H7 (cell line): ENCODE results near the gene CCDC9B. TPM values are rescaled to one million over a fixed set of nuclear protein-coding genes. Genes with fewer than 3 reads are reported as not detected.

ENCODE experiments used
- DNase-seq: peaks from one replicate; pipeline ENCODE4 v3.0.0; 2012
- H3K27me3 ChIP-seq: 2 replicates; pipeline ENCODE4 v1.6.0; 2011; ENCODE audit warnings: mild to moderate bottlenecking, low read length; ENCODE audit not compliant: control insufficient read depth, insufficient read depth
- H3K36me3 ChIP-seq: replicated peaks from 2 replicates; pipeline ENCODE4 v1.5.1; 2011; ENCODE audit warnings: low read length; ENCODE audit not compliant: control insufficient read depth, insufficient read depth
- H3K4me3 ChIP-seq: 2 replicates; pipeline ENCODE4 v1.5.1; 2011; ENCODE audit warnings: low read depth, mild to moderate bottlenecking, control low read depth, low read length, moderate library complexity; ENCODE audit not compliant: insufficient read depth
- total RNA-seq: library from RNA; depleted of rRNA; stranded (reverse); fragments of >200 nt; shearing (Covaris generic); gene quantifications from 2 replicates; pipeline ENCODE4 v1.2.3, GENCODE V29; 2014

CCDC9B gene
- total RNA-seq, 1 experiment from 2014 or later = 0.03 TPM

DNA sequence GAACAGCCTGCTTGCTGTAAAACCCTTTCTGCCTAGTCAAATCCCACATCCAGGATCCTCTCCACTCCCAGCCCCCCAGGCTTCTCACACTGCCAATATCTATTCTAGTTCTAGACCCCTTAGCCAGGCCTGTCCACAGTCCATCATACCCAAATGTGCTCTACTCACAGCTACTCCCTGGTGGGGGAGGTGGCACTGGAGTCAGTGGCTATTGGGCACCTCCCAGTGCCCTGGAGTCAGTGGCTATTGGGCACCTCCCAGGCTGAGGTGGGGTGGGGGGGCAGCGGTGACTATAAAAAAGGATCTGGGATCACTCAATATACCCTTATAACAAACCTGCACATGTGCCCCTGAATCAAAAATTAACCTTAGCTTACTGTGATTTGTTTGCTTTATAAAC lies 16.5 kb upstream of the CCDC9B start:
- no peak overlapping the region; the same call in 1 of the 2 replicates for H3K4me3 ChIP-seq
- DNase-seq = no peak
- H3K36me3 ChIP-seq = no peaks in the 10 kb centered on the region
- peaks cover 21% of the 10 kb centered on the region for H3K27me3 ChIP-seq

DNA sequence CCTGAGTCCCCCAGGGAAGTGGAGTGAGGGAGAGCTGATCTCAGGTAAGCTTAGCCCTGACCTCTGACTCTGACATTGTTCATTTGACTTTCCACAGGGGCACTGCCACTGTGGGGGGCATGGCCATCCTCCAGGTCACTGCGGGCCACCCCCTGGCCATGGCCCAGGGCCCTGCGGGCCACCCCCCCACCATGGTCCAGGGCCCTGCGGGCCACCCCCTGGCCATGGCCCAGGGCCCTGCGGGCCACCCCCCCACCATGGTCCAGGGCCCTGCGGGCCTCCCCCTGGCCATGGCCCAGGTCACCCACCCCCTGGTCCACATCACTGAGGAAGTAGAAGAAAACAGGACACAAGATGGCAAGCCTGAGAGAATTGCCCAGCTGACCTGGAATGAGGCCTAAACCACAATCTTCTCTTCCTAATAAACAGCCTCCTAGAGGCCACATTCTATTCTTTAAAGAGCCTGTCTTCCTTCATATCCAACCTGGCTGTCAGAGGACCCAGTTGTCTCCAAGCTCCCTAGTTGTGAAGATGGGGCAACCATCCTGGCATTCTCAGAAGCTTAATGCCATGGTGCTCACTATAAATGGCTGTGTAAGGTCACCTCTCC lies 15.3 kb upstream of the CCDC9B start:
- H3K27me3 ChIP-seq = peaks cover 21% of the 10 kb centered on the region
- no peak for DNase-seq
- H3K4me3 ChIP-seq = no peak overlapping the region
- no peaks in the 10 kb centered on the region for H3K36me3 ChIP-seq

DNA sequence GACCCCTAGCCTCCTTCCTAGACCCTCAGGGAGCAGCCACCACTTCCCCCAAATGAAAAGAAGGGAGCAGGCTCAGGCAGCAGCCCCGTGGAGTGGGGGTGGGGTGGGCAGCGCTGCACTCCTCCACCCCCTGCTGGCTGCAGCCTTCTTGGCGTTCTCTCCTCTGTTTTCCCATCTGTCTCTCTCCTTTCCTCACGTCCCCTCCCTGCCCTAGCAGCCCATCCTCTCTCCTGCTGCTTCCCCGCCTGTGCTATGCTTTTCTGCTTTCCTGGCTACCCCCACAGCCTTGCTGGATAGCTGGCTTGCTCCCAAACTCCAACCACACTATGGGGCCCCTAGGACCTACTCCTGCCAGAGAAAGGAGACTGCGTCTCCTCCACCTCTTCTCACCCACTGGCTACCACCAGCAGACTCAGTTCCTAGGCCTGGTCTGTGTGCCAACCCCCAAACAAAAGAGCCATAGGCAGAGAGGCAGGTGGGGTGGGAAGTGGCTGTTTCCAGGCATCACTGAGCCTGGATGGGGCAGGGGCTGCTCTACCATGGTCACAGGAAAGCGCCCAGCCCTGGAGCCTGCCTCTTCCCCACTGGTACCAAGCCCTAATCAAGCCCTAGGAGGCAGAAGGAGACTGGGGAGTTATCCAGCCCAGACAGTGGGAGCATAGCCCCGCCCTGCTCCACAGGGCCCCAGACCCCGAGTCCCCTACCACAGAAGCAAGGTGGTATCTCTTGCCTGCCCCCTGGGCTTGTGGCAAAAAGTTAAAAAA lies 13.9 kb upstream of the CCDC9B start:
- Histone ChIP-seq H3K4me3 (no peak overlapping the region), H3K27me3 (peaks cover 19% of the 10 kb centered on the region), H3K36me3 (no peaks in the 10 kb centered on the region)
- DNase-seq = peak; percentile 91

DNA sequence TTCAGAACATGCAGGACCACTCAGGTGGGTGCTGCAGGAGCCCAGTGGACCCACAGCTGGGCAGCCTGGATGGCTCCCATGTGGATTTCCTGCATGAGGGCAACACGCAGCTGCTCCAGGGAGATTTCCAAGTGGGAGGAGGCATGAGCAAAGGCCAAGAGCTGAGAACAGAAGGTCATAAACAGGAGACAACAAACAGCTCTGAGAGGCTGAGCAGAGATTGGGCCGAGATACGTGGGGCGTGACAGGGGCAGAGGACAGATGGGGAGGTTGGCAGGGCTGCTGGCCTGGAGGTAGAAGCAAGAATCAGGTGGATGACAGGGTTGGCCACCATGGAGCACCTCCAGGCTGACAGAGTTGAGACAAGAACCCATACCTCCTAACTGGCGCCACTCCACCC lies 13.0 kb upstream of the CCDC9B start:
- peaks cover 10% of the 10 kb centered on the region for H3K27me3 ChIP-seq
- H3K36me3 ChIP-seq = no peaks in the 10 kb centered on the region
- no peak overlapping the region for H3K4me3 ChIP-seq
- DNase-seq = no peak

DNA sequence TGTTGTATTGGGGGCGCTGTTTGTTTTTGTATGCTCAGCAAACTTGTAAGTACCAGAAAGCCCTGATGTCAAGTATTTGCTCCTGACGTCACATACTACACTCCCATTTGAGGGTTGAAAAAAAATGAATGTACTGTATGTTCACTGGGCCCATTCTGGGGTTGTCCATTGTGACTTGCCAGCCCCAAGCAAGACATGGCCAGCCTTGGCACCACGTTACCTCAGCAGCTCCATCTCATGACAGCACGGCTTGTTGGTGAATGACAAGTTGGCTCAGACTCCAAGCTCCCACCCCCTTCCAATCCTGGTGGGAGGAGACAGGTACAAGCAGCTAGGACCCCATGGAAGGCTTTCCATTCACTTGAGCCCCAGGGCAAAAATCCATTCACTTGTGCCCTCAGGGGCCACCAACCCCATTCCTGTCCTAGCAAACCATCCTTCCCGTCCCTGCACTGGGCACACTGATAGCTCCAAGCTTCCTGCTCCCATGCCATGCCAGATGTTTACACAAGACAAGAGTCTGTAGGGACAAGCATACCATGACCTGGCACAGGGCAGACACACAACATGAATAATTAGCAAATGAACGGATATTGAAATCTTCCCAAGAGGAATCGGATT lies 11.7 kb upstream of the CCDC9B start:
- no peaks in the 10 kb centered on the region for H3K36me3 ChIP-seq
- H3K4me3 ChIP-seq = no peak overlapping the region
- H3K27me3 ChIP-seq = peaks cover 8% of the 10 kb centered on the region
- no peak for DNase-seq

DNA sequence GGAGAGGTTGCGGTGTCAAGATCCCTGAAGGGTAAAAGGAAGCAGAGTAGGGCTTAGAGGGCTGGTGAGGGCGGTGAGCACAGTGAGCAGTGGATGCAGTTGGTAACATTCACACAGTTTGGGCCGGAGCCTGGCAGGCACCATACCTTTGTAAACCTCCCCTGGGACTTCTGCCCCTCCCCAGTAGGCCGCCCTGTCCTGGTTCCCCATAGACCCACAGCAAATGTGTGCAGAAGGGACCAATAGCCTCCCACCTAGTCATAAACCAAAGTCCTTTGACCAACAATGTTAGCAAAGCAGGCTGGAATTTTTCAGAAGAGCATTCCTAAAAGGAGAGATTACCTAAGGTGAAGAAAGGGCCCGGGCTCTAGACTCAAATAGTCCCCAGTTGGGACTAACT lies 8.4 kb upstream of the CCDC9B start:
- Histone ChIP-seq H3K4me3 (no peak overlapping the region), H3K27me3 (no peaks in the 10 kb centered on the region; the same call in 1 of the 2 replicates), H3K36me3 (no peaks in the 10 kb centered on the region)
- no peak for DNase-seq

DNA sequence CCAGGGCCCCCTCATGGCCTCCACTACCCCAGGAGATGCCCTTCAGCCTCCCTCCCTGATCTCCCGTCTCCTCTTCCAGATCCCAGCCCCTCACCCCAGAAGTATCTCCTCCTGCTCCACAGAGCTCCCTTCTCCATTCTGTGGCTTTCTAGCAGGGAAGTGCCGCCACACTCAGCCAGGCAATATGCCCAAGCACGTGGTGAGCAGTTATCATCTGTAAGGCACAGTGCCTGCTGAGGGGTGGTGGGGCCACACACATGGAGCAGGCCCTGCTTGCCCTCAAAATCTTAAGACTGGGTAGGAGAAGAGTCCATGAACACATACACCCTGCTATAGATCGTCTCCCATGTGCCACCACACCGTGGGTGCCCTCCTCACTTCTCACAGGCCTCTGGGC lies 7.7 kb upstream of the CCDC9B start:
- H3K4me3 ChIP-seq = no peak overlapping the region

DNA sequence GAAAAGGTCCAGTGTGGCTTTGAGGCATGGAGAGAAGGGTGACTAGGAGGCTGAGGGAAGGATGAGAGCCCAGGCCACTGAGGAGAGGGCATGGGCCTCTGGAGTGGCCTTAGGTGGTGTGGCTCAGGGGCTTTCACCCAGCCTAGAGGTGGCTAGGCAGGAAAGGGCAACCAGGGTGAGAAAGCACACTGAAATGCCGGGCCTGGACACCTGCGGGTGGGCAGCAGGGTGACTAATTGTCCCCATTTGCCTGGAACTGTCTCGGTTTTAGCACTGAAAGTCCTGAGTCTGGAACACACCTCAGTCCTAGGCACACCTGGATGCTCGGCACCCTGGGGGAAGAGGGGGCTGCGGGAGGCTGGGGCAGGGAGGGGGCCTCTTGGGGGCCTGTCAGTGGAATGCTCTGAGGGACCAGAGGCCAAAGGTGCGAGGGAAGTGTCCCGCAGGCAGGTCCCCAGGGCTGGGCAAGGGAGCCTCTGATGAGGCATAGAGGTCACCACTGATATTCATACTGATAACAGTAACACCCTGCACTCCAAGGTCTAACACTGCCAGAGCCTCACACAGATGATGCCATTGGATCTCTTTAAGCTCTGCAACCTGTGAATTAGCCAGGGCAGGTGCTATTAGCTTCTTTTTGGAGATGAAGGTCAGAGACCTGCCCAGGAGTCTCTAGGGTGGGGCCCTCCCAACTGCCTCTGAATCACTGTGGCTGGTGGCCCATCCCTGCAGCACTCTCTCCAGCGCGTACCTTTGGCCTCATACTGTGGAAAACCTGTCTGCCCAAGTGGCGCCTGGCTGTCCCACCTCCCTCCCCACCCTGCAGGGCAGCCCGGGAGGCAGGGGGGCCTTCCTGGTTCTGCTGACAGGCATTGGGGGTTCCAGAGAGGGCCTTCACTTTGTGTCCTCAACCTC lies 7.1 kb upstream of the CCDC9B start:
- DNase-seq = no peak
- H3K27me3 ChIP-seq = no peaks in the 10 kb centered on the region; the same call in 1 of the 2 replicates
- H3K36me3 ChIP-seq = no peaks in the 10 kb centered on the region
- no peak overlapping the region for H3K4me3 ChIP-seq

More for the DNA sequence above, 7.7 kb upstream of the CCDC9B start:
- DNase-seq = no peak
- Histone ChIP-seq H3K27me3 (no peaks in the 10 kb centered on the region; the same call in 1 of the 2 replicates), H3K36me3 (no peaks in the 10 kb centered on the region)

DNA sequence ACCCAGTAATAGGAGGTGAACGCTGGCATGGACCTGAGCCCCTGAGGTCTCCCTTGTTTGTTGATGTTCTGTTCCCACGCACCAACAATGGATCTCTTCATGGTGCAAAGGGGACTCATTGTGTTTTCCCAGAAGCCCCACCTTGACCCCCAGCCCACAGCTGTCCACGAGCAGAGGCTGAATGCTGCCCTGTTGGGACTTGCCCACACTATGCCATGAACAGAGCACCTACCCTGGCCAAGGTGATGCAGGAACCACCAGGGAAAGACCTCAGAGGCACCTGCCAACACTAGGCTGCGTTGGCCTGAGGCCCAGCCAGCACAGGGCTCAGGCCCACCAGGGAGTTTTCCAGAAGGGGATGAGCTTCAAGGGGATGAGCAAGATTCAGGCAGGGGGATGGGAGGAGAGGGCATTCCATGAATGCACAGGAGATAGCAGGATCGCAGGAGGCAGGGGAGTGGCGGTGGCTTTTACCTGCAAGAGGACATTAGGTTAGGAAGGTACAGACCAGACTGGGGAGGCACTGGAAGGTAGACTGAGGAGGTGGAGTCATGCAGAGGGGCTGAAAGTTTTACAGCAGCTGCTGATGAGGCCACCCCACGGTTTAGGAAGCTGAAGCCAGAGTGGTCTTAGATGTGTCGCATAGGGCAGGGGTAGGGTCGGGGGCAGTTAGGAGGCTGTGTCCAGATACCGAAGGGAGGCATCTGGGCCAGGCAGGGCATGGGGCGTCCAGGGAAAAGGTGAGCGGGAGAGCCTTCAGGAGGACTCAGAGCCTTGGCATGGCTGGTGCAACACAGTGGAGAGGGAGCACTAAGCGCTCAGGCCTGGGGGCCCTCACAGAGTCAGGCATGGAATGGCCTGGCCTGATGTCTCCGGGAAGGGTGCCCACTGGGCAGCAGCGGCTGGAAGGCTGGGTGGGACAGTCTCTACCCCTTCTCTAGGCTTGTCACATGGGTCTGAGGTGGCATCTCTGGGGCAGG lies 6.1 kb upstream of the CCDC9B start:
- Histone ChIP-seq H3K27me3 (no peaks in the 10 kb centered on the region; the same call in 1 of the 2 replicates), H3K4me3 (no peak overlapping the region), H3K36me3 (no peaks in the 10 kb centered on the region)
- DNase-seq = no peak

DNA sequence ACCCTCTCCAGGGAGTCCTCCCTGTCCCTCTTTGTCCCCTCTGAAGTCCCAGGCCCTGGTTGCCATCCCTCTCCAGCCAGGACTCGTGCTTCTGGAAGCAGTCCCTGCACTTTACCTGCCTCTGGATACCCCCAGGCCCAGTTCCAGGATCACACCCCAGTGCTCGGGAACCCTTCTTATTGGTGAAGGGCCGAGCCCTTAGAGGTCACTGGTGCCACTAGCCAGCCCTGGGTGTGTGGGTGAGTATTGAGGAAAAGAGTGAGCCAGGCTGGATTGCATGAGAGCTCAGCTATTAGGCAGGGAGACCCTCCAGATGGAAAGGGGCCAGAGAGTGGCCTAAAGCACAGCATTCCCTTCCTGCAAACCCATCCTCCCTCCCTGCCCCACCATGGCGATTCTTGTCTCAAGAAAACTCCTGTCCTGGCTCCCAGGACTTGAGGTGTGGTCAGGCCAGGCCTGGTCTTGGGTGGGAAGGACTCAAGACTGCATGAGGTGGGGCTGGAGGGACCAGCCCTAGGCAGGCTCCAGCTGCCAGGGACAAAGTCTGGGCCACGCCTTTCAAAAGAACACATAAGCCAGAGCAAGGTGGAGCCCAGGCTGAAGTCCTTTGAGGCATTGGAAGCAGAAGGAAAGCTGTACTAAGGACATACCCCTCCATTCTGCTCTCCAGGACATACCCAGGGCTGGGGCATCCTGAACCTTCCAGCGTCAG lies 5.3 kb upstream of the CCDC9B start:
- Histone ChIP-seq H3K4me3 (no peak overlapping the region), H3K36me3 (no peaks in the 10 kb centered on the region), H3K27me3 (no peaks in the 10 kb centered on the region; the same call in 1 of the 2 replicates)
- no peak for DNase-seq

DNA sequence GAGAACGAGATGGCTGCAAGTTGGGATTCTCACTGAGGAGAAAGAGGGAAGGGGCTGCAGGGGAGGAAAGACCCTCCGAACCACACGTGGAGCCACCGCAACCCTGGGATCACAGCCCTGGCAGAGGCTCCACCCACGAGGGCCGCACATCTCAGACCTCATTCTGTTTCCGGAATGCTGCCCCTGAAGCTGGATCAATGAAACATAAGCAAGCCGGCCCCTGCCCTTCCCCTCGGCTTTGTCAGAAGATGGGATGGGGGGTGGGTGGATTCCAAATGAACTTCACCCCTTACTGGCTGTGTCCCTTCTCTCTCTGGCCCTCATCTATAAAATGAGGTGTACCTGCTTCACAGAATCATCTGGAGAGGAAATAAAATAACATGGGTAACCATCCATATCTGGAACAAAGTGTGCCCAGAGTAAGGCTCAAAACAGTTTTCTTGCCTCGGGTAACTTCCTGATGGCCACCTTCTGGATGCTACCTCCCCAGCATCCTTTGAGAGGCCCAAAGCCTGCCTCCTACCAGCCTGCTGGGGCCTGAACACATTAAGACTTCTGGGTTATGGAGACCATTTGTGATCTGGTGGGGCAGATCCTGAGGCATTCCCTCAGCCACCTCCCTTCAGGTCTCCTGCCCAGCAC lies 4.6 kb upstream of the CCDC9B start:
- Histone ChIP-seq H3K36me3 (no peaks in the 10 kb centered on the region), H3K27me3 (no peaks in the 10 kb centered on the region), H3K4me3 (no peak overlapping the region)
- DNase-seq = no peak

DNA sequence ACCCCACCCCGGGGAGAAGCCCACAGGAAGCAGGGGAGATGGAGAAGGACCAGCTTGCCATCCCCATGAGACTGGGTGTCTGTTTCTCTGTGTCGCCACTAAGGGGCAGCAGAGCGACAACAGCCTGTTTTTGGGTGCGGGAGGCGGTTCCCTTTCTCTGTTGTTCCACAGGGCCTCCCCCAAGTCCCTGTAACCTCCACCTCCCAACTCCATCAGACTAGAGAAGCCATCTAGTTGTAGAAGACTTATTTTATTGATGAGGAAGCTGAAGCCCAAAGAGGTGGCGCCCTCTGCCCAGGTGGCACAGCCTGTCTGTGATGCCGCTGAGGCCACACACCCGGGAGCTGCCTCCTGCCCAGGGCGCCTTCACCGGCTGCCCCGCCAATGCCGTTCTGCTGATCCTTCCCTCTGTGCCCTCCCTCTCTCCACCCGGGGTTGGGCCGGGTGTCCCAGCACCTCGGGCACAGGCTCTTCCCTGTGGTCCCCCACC lies 3.9 kb upstream of the CCDC9B start:
- Histone ChIP-seq H3K4me3 (no peak overlapping the region), H3K27me3 (no peaks in the 10 kb centered on the region), H3K36me3 (no peaks in the 10 kb centered on the region)
- peak; percentile 94 for DNase-seq
